HG03521 (cell line): ENCODE measurements around the gene ITGA7.

Source experiments
- ATAC-seq: cut with Tn5 transposase; IDR thresholded peaks from one replicate; pipeline ENCODE4 v1.9.1; 2021; ENCODE audit warnings: mild to moderate bottlenecking, moderate library complexity; ENCODE audit not compliant: unreplicated experiment

Gene ITGA7

DNA sequence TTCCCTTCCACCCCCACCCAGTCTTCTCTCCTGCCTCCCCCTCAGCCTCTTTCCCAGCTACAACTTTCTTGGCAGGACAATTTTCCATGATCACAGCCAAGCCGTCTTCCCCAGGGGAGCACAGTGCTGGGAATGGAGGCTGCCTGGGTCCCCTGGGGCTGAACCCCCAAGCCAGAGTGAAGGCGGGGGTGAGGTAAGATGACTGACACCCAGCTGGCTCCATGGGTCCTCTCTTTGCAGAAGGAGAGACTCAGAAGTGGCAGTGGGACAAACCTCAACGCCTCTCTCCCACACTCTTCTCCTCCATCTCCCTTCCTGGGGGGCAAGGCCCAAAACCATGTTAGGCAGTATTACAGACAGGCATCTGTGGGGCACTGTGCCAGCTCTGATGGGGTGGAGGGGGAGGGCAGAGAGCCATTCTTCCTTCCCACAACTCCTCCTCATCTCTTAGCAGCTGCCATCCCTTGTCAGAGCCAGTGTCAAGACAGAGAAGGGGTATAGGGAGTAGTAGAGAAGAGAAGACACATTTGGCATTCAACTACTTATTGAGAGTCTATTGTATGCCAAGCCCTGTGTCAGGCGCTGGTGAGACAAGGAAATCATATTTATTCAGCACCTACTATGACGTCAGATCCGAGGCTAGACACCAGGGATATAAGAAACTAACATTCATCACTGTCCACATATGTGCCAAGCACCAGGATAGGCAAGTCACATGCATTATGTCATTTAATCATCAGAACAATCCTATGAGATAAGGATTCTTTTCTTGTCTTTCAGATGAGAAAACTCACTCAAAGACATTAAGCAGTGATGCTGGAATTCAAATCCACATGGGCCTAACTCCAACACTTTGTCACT is 3.6 kb downstream of the ITGA7 start:
- no peak for ATAC-seq

DNA sequence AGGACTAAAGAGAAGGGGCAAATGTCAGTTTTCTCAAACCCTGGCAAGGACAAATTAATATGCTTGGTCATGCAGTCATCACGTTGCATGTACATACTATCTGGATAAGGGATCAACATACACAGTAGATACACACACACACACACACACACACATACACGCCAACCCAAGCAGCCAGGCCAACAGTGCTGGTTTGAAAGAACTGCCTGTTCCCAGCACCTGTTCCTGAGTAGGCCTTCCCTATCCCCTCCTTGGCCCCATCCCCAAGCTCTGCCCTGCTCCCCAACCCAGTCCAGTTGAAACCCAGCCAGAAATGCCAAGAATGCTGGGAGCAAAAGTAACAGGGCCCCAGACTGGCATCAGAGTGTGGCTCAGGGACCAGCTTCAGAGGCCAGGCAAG is 4.4 kb downstream of the ITGA7 start:
- ATAC-seq, result no peak

DNA sequence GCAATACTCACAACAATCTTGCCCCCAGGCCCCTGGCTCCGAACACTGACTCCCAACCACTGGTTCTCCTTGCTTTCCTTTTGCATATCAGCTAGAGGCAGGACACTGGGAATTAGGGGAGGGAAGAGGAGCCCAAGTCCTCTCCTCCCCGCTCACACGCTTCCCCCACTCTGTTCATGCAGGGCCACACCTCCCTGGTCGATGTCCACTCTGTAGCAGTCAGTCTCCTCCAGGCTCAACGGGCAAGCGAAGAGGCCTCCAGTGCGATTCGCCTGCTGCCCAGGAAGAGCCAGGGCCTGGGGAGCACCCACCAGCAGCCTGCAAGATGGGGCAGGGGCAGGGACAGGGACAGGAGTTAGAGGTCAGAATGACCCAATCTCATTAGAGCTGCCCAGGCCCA is 4.8 kb downstream of the ITGA7 start:
- ATAC-seq, result no peak

DNA sequence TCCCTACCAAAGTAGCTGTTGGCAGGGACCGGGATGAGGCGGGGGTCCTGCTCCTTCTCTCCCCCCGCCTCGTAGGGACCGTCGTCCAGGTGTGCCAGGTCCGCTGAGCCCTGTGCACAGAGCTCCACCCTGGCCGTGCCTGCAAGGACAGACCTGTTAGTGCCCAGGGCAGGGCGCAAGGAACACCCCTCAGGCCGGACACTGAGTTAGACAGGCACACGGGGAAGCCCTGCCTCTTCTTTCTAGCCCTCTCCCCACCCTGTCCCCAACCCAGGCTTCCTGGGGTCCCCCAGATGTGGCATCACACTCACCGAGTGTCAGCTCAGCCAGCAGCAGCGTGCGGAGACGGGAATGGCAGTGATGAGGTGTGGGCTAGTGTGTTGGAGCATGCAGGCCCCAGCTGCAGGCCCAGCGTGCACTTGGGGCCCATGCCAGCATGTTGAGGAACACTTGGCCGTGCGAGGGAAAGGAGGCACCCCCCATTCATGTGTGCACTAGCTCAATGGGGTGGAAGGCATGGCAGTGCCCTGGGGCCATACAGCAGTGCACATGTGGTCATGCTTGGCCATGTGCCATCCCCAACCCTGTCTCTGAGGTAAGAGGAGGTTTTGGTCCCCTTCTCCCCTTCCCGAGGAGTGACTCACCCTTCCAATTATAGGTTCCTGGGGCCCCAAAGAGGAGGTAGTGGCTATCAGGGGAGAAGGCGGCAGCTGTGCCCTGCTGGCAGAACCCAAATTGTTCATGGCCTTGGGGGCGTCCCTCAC is 7.3 kb downstream of the ITGA7 start:
- no peak for ATAC-seq

DNA sequence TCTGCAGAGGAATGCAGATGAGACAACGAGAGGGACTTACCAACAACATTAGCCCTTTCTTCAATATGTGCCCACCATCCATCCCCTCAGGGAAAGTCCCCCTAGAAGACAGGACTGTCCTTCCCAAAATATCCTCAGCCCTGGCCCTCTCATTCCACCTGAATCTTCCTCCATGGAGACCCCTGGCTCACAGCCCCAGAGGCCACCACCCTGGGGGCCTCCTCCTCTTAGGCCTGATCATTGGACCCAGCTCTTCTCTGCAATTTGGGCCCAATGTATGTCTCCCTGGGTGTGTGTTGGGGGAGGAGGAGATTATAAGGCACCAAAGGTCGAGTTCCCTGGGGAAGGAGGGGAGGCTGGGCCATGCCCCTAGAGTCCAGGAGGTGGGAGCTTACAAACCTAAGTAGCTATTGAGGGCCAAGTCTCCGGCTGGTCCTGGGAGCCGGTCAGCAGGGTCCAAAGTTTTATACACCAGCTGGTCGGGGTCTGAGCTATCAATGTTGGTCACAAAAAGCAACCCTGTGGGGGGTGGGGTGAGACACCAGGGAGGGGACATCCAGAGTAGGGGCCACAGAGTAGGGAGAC is 8.1 kb downstream of the ITGA7 start:
- no peak for ATAC-seq

DNA sequence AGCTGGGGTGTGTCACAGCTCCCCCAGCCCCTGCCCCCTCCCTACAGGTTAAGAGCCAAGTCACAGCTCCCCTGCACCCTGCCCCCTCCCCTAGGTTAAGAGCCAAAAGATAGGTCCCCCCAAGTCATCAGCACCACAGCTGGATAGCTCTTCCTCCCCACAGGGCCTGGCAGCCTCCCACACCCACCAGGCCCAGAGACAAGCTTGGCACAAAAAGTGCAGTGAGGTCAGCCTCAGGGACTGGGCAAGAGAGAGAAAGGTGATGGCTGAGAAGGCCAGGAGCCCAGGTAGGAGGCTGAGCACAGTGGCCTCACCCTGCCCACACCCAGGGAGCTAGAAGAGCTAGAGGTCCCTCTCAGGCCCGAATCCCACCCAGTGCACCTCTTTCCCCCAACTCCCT is 8.7 kb downstream of the ITGA7 start:
- ATAC-seq, result no peak

DNA sequence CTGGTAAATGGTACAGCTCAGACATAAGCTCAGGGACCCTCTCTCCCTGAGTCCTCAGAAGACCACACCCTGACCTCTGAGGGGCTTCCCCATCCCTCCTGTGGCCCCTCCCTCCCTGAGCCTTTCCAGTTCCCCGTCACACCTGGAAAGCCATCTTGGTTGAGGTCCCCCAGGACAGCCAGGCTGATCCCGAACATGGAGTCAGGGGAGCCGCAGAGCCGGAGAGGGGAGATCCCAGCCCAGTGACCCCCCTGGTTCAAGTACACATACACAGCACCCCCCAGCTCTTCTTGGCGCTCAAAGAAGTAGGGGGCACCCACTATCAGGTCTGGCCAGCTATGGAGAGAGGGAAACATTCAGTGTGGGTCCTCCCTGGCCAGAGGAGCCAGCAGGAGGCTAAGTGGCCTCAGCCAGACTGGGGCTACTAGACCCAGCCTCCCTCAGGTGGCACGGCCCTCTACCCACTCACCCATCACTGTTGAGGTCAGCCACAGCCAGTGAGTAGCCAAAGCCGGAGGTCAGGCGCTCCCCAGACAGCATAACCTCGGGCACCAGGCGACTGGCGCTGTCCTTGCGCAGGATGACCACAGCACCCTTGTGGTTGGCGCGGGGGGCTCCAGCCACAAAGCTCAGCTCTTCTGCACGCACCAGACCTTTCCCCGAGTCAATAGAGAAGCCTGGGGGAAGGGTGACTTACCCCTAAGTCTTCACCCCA is 9.3 kb downstream of the ITGA7 start:
- ATAC-seq, result no peak

DNA sequence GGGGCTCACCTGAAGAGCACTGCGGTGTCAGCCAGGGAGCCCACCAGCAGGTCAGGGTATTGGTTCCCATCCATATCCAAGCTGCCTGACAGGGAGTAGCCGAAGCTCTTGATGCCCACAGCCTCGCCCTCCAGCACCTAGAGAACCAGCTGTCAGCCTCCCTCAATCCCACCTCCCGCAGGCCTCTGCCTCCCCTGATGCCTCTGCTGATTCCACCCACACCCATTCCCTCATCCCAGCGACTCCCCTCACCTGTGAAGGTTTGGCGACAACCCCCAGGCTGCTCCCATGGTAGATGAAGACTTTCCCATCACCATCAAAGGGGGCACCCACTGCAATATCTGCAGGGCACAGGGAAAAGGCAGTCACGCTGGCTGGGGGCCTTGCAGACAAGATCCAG is 10.0 kb downstream of the ITGA7 start:
- no peak for ATAC-seq

DNA sequence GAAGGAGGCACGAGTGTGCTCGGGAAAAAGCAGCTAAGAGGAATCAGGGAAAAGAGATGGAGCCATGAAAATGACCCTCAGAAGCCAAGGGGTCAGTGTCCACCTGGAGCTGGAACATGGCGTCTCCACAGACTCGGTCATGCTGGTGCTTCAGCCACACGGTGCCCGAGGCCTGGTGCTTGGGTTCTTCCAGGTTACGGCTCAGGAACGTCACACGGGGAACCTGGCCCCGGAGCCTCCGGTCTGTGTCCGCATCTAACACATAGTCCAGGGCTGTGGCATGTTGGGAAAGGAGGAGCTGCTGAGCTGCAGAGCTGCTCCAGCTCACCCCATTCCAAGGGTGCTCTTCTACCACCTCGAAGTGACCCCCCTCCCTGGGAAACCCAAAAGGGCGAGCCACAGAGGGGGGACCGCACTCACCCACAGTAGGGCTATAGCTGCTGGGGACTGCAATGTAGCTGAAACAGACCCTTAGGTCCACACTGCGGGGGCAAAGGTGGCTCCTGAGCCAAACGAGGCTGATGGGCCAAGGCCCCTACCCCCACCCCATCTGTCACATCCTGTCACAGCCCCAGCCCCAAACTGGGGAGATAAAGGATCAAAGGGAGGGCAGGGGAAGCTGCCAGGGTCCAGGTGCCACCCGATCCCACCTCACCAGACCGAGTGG is 10.8 kb downstream of the ITGA7 start:
- no peak for ATAC-seq

DNA sequence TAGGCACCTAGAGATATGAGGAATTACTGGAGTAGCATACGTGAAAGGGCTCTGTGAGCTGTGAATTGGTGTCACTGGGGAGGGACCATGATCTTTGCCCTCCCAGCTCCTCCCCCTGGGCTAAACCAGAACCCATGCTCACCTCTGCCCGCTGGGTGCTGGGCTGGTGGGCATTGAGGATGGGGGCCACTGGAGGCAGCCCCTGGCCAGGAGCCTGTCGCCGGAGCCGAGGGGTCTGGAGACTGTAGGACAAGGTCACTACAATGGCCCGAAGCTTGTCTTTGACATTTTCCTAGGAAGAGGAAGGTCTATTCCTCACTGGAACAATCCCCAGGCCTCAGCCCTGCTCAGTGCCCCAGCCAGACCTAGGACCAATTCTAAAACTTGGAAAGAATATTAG is 11.6 kb downstream of the ITGA7 start:
- no peak for ATAC-seq

DNA sequence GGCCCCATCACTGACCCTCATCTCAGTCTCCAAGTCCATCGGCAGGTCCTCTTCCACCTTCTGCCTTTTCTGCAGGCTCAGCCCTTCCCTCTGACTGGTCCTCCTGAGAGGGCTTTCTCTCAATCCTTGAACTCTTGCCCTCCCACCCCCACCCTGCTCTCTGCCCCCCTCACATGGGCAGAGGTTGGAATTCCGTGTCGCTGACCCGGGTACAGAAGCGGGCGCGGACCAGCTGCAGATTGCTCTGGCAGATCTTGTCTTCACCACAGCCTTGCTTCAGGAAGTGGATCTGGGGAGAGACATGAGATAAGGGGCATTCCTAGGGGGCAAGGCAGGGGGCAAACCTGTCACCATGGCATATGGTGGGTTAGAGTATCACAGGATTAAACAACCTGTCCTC is 12.4 kb downstream of the ITGA7 start:
- no peak for ATAC-seq

DNA sequence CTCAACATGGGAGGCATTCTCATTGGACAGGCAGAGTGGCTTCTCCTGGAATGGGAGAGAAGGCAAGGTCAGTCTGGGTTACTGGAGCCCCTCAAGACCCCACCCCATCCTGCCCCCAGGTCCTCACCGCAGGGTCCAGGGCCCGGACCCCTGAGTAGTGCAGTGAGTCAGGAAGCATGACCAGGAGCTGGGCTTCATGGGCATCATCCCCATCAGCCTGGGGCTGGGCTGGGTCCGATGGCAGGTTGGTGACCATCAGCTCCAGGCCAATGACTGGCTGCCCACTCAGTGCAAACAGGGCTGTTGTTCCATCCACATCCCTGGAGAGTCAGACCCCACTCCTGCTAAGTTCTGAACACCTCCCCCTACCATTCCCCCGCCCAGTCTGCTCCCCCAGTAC is 13.1 kb downstream of the ITGA7 start:
- ATAC-seq, result no peak

DNA sequence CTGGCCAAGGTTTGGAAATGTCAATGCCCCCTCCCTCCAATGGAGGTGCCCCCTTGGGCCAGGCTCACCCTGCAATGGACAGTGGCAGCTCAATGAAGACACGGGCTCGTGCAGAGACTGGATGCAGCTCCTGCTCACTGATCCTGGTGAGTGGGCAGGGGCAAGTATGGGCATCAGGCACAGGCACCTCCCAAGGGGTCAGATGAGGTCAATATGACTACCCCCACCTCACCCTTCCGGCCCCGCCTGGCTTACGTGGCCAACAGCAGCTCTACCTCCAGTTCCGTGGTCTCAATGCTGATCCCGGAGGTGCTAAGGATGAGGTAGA is 13.6 kb downstream of the ITGA7 start:
- ATAC-seq, result no peak

DNA sequence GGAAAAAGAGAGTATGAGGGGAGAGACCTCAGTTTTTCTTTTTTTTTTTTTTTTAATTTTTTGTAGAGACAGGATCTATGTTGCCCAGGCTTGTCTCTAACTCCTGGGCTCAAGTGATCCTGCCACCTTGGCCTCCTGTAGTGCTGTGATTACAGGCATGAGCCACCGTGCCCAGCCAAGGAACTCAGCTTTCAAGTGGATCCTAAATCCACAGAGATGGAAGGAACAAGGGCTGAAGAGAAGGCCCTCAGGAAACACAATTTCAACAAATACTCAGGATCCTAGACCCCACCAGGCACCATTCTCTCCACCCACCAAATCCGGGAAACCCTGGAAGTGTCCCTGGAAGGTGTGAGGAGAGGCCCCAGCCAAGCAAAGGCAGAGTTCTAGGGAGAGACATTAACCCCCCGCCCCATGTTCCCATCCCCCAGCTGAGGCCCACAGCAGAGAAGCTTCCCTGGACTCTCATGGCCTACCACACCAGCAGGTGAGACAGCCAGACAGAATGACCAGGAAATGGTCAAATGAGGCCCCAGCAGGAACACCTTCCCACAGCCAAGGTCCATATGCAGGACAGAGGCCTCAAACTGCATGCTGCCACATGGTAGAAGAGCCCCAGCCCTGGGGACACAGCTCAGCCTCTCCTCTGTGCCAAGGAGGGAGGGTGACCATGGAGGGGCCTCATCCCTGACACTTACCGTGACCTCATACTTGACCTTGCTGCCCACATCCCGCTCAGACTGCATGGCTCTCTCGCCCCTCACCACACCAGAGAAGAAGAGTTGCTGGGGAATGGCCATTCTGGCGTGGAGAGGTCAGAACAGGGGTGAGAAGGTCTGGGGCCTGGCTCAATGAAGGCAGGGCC is 14.1 kb downstream of the ITGA7 start:
- ATAC-seq, result no peak

DNA sequence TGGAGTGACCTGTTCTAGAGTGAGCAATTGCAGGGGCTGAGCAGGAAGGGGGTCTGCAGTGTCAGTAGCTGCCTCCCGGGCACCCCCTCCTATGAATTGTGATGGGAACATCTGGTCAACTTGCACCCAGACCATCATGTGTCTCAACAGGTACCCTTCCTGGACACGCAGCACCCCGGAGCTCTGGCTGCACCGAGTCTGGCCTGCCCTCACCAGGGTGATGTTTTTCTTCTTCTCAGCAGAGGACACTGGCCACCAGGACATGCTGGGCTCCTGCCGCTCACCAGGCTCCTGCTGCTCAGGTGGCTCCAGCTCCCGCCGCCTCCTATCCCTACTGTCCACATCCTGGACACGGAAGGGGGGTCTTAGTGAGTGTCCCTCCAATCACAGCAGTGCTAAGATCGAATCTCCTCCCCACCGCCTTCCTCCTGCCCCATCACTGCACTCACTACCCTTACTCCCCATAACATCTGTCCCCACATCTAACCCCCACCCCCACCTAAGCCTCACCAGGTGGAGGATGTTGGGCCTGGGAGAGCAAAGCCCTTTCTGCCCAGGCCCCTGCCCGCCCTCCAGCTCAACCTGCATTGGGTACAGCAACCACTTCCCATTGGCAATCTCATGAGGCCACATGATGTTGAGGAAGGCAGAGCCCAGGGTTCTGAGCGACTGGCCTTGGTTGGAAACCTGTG is 14.9 kb downstream of the ITGA7 start:
- no peak for ATAC-seq

DNA sequence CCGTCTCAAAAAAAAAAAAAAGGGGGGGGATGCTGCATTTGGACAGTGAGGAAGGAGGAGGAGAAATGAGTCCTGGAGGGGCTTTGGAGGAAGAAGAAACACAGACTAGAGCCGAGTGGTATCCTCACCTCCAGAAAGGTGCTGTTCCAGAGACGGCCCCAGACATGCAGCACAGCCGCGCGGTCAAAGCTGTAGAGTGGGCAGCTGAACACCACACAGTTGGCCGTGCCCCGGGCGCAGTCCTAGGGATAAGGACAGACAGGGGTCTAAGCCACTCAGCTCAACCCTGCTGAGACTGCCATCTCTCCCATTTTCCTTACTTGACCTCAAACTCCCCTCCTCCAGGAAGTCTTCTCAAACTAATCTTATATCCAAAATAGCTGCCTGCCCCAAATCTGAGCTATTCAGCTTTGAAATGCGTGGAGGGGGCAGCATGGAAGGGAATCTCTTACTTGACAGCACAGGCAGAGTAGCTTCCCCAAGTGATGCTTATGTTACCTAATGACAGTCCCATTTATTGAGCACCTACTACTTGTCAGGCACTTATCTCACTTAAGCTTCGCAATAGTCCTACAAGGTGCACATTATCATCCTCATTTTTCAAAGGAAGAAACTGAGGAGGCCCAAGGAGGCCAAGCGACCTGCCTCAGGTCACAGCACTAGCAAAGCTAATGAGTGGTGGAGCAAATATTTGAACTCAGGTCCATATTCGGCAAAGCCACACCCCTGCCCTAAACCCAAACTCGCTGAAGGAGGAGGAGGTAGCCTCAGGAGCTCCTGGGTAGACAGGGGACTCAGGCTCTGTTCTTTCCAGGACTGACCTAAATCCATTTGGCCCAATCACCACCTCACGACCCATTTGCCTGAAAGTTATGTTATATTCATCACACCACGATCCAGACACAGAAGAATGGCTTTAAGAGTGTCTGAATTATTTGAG is 18.7 kb downstream of the ITGA7 start:
- no peak for ATAC-seq

DNA sequence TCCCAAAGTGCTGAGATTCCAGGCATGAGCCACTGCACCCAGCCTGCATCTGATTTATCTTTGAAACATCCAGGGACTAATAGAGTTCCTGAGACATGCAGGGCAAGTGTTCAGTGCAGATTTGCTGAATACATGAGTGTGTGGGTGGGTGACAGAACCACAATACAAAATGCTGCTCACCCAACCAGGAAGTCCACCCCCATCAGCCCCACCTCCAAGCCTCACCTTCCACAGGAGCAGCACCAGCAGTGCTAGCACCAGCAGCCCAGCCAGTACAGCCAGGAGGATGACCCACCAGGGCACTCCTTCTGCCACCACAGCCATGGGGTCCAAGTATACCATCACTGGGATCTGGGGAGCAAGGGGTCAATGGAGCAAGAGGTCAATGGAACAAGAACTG is 20.0 kb downstream of the ITGA7 start:
- no peak for ATAC-seq

DNA sequence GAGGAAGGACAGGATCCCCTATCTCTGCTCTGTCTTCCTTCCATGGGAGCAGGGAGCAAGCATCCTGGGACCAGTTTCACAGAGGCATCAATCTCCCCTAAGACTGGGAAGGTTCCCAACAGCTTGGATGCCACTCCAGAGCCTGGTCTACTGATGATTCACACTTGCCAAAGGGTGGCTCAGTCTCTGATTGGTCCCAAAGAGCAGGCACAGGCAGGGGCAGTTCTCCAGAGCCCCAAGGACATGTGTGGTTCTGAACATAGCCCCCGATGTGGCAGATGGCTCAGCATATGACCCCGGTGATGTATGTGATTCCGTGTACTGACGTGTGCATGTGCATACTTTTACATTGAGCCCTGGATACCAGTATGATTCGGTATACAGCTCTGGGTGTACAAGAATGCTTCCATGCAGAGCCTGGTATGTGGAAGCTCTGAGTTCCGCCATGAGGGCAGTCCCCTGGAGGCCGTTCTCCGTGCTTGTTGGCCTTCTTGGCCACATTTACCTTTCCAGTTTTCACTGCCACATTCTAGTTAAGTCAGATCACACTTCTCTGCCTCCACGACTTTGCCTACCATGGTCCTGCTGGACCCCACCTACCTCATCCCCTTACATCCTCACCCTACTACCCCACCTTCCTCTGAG is 21.2 kb downstream of the ITGA7 start:
- ATAC-seq, result no peak
